Osteoblast (primary cell): Measurements from ENCODE around the gene MLIP. TPM values are rescaled to one million over a fixed set of nuclear protein-coding genes. Genes with fewer than 3 reads are reported as not detected.

Source experiments
- DNase-seq: peaks from one replicate; pipeline ENCODE4 v3.0.0; 2011; ENCODE audit warnings: low spot score, mixed read lengths; ENCODE audit not compliant: insufficient read length; ENCODE audit errors: missing footprints
- H2AFZ ChIP-seq: 2 replicates; pipeline ENCODE4 v1.6.0; 2011; ENCODE audit warnings: mild to moderate bottlenecking, low read length
- H3K27ac ChIP-seq: 2 replicates; pipeline ENCODE4 v1.5.1; 2011; ENCODE audit warnings: mild to moderate bottlenecking, low read depth, low read length, moderate library complexity
- H3K27me3 ChIP-seq: 2 replicates; pipeline ENCODE4 v1.6.0; 2012; ENCODE audit warnings: mild to moderate bottlenecking, control low read depth, inconsistent platforms, low read length, moderate library complexity; ENCODE audit not compliant: insufficient read depth
- H3K36me3 ChIP-seq: 2 replicates; pipeline ENCODE4 v1.5.1; 2011; ENCODE audit warnings: mild to moderate bottlenecking, low read length, control low read depth, moderate library complexity; ENCODE audit not compliant: insufficient read depth
- H3K4me1 ChIP-seq: 2 replicates; pipeline ENCODE4 v1.5.1; 2011; ENCODE audit warnings: mild to moderate bottlenecking, low read length, control low read depth, moderate library complexity; ENCODE audit not compliant: insufficient read depth
- H3K4me2 ChIP-seq: 2 replicates; pipeline ENCODE4 v1.6.0; 2011; ENCODE audit warnings: mild to moderate bottlenecking, low read length; ENCODE audit not compliant: insufficient read depth
- H3K4me3 ChIP-seq: fragments of 200-600 bp; sonication (generic); 3 replicates; pipeline ENCODE4 v1.5.1; 2012; ENCODE audit warnings: mild to moderate bottlenecking, low read length, inconsistent platforms; ENCODE audit not compliant: insufficient read depth
- H3K79me2 ChIP-seq: 2 replicates; pipeline ENCODE4 v1.6.0; 2012; ENCODE audit warnings: mild to moderate bottlenecking, low read length, control low read depth, inconsistent platforms; ENCODE audit not compliant: insufficient read depth
- H3K9me3 ChIP-seq: 2 replicates; pipeline ENCODE4 v1.5.1; 2011; ENCODE audit warnings: low read depth, low read length, control low read depth
- H4K20me1 ChIP-seq: 2 replicates; pipeline ENCODE4 v1.6.0; 2012; ENCODE audit warnings: mild to moderate bottlenecking, low read length, control low read depth; ENCODE audit not compliant: insufficient read depth
- CTCF ChIP-seq: IDR thresholded peaks from 2 replicates; pipeline ENCODE4 v1.5.1; 2011; ENCODE audit warnings: mild to moderate bottlenecking, low read depth, low read length, moderate library complexity; ENCODE audit errors: extremely low read depth
- total RNA-seq: library from RNA; depleted of rRNA; stranded (reverse); fragments of >200 nt; gene quantifications from 2 replicates; pipeline ENCODE4 v1.2.3, GENCODE V29; 2012

MLIP gene
- total RNA-seq, 1 donor, result 0.36 TPM

GRCh38 chr6:54243699-54244098 lies 132.5 kb downstream of the MLIP start:
- no peaks in the 10 kb centered on the region for H3K27me3 ChIP-seq
- no peak overlapping the region for H2AFZ ChIP-seq
- H3K9me3 ChIP-seq, result no peaks in the 10 kb centered on the region
- DNase-seq, result no peak
- no peak for TF ChIP-seq CTCF
- no peaks in the 10 kb centered on the region for H3K4me1 ChIP-seq
- H3K79me2 ChIP-seq, result no peaks in the 10 kb centered on the region
- no peak overlapping the region for H3K27ac ChIP-seq
- H3K4me3 ChIP-seq, result no peak overlapping the region
- H4K20me1 ChIP-seq, result no peaks in the 10 kb centered on the region
- no peaks in the 10 kb centered on the region for H3K36me3 ChIP-seq
- H3K4me2 ChIP-seq, result no peak overlapping the region

GRCh38 chr6:54244430-54244829 lies 133.2 kb downstream of the MLIP start:
- H3K4me2 ChIP-seq, result no peak overlapping the region
- H3K36me3 ChIP-seq, result no peaks in the 10 kb centered on the region
- no peak for DNase-seq
- no peaks in the 10 kb centered on the region for H3K27me3 ChIP-seq
- peak; percentile 62 for TF ChIP-seq CTCF
- H3K4me3 ChIP-seq, result no peak overlapping the region
- H4K20me1 ChIP-seq, result no peaks in the 10 kb centered on the region
- no peak overlapping the region for H3K27ac ChIP-seq
- H2AFZ ChIP-seq, result no peak overlapping the region
- no peaks in the 10 kb centered on the region for H3K9me3 ChIP-seq
- no peaks in the 10 kb centered on the region for H3K79me2 ChIP-seq
- no peaks in the 10 kb centered on the region for H3K4me1 ChIP-seq

- no peak overlapping the region for H2AFZ ChIP-seq
Observed at GRCh38 chr6:54245265-54245664, 134.0 kb downstream of the MLIP start.

GRCh38 chr6:54248319-54248718 lies 137.1 kb downstream of the MLIP start:
- no peaks in the 10 kb centered on the region for H3K9me3 ChIP-seq
- no peak overlapping the region for H2AFZ ChIP-seq
- H3K27ac ChIP-seq, result no peak overlapping the region
- TF ChIP-seq CTCF, result no peak
- no peak for DNase-seq
- H3K4me2 ChIP-seq, result no peak overlapping the region
- H4K20me1 ChIP-seq, result no peaks in the 10 kb centered on the region
- H3K4me1 ChIP-seq, result no peaks in the 10 kb centered on the region
- H3K4me3 ChIP-seq, result no peak overlapping the region
- H3K27me3 ChIP-seq, result no peaks in the 10 kb centered on the region
- H3K79me2 ChIP-seq, result no peaks in the 10 kb centered on the region
- no peaks in the 10 kb centered on the region for H3K36me3 ChIP-seq

More at GRCh38 chr6:54245265-54245664, 134.0 kb downstream of the MLIP start:
- H3K4me2 ChIP-seq, result no peak overlapping the region
- no peak overlapping the region for H3K27ac ChIP-seq
- no peaks in the 10 kb centered on the region for H3K79me2 ChIP-seq
- H3K4me3 ChIP-seq, result no peak overlapping the region
- no peak for DNase-seq
- H3K36me3 ChIP-seq, result no peaks in the 10 kb centered on the region
- H3K9me3 ChIP-seq, result no peaks in the 10 kb centered on the region
- H4K20me1 ChIP-seq, result no peaks in the 10 kb centered on the region
- H3K27me3 ChIP-seq, result no peaks in the 10 kb centered on the region
- no peak for TF ChIP-seq CTCF
- H3K4me1 ChIP-seq, result no peaks in the 10 kb centered on the region
